OCI-LY7 (cell line): Measurements from ENCODE around the gene CHKA. TPM values are rescaled to one million over a fixed set of nuclear protein-coding genes. Genes with fewer than 3 reads are reported as not detected.

Experiments used
- BruUV-seq: library from RNA; stranded (reverse); fragments of 400-500 nt; replicated peaks from 2 replicates; lab custom pipeline; 2021; lab: Mats Ljungman, UMichigan
- CTCF ChIA-PET: fragments of 300-600 bp; sonication (Branson Sonifier 250); formaldehyde crosslinking; loops from one replicate; lab custom pipeline; 2022; ENCODE audit warnings: antibody characterized with exemption; ENCODE audit not compliant: unreplicated experiment; lab: Charles Lee
- POLR2A ChIA-PET: fragments of 300-600 bp; sonication (Branson Sonifier 250); formaldehyde crosslinking; loops from one replicate; lab custom pipeline; 2022; ENCODE audit warnings: antibody characterized with exemption; lab: Charles Lee
- DNase-seq: peaks from one replicate; pipeline ENCODE4 v3.0.0-alpha.2; 2015; ENCODE audit warnings: low spot score
- H2AFZ ChIP-seq: fragments of 200-600 bp; sonication (generic), shearing (Covaris generic); 2 replicates; pipeline ENCODE4 v1.6.1; 2014; ENCODE audit warnings: mild to moderate bottlenecking, antibody characterized with exemption, low read length, moderate library complexity
- H3K27ac ChIP-seq: fragments of 200-600 bp; sonication (generic); 2 replicates; pipeline ENCODE4 v1.5.1; 2014; ENCODE audit warnings: mixed run types, low read depth, mild to moderate bottlenecking, moderate library complexity, low read length, inconsistent platforms; ENCODE audit not compliant: poor library complexity, severe bottlenecking
- H3K36me3 ChIP-seq: fragments of 200-600 bp; sonication (generic); 2 replicates; pipeline ENCODE4 v1.6.1; 2014; ENCODE audit warnings: mild to moderate bottlenecking, antibody characterized with exemption, low read length, moderate library complexity, mixed read lengths; ENCODE audit not compliant: insufficient read depth
- H3K4me1 ChIP-seq: fragments of 200-600 bp; sonication (generic); 2 replicates; pipeline ENCODE4 v1.5.1; 2014; ENCODE audit warnings: mild to moderate bottlenecking, low read length; ENCODE audit not compliant: insufficient read depth, poor library complexity, severe bottlenecking
- H3K4me2 ChIP-seq: fragments of 200-600 bp; sonication (generic); 2 replicates; pipeline ENCODE4 v1.6.1; 2014; ENCODE audit warnings: mild to moderate bottlenecking, low read length
- H3K4me3 ChIP-seq: fragments of 200-600 bp; sonication (generic); 2 replicates; pipeline ENCODE4 v1.5.1; 2014; ENCODE audit warnings: mild to moderate bottlenecking, low read depth, low read length; ENCODE audit not compliant: poor library complexity, severe bottlenecking
- H3K79me2 ChIP-seq: fragments of 200-600 bp; sonication (generic); 2 replicates; pipeline ENCODE4 v1.6.1; 2016; ENCODE audit warnings: low read depth, mild to moderate bottlenecking, low read length, moderate library complexity, mixed read lengths; ENCODE audit not compliant: insufficient read depth
- H3K9me2 ChIP-seq: fragments of 200-600 bp; sonication (generic); 2 replicates; pipeline ENCODE4 v1.6.1; 2016; ENCODE audit warnings: mild to moderate bottlenecking, low read length, mixed read lengths; ENCODE audit not compliant: insufficient read depth
- H3K9me3 ChIP-seq: fragments of 200-600 bp; sonication (generic); 2 replicates; pipeline ENCODE4 v1.6.1; 2014; ENCODE audit warnings: mild to moderate bottlenecking, mixed run types, low read length, mixed read lengths
- H4K20me1 ChIP-seq: fragments of 200-600 bp; sonication (generic); 2 replicates; pipeline ENCODE4 v1.6.1; 2014; ENCODE audit warnings: mild to moderate bottlenecking, antibody characterized with exemption, low read length, moderate library complexity, mixed read lengths; ENCODE audit not compliant: insufficient read depth
- CTCF ChIP-seq: fragments of 200-600 bp; sonication (generic); conservative IDR thresholded peaks from 2 replicates; pipeline ENCODE4 v1.5.1; 2014; ENCODE audit warnings: mild to moderate bottlenecking, antibody characterized with exemption, low read length, moderate library complexity, mixed read lengths
- EZH2phosphoT487 ChIP-seq: fragments of 200-600 bp; sonication (generic); IDR thresholded peaks from 2 replicates; pipeline ENCODE4 v1.6.1; 2018; ENCODE audit warnings: low read depth, borderline replicate concordance, mild to moderate bottlenecking, mixed run types, antibody characterized with exemption, low read length, moderate library complexity, mixed read lengths
- intact Hi-C: fragments of 100-400 bp; cut with micrococcal nuclease; formaldehyde crosslinking; loops from one replicate; pipeline ENCODE4 v1.10.0; 2022; ENCODE audit not compliant: unreplicated experiment
- total RNA-seq, 2 experiments: library from RNA; depleted of rRNA in 1 of 2; stranded (reverse); fragments of >200 nt in 1 of 2; shearing (Covaris generic) in 1 of 2; gene quantifications; 2 replicates each; pipeline ENCODE4 v1.2.3, GENCODE V29; 2014 to 2022

The CHKA gene
- total RNA-seq, 2 experiments from 2014 or later: 36.1 to 47.2 TPM

- Histone ChIP-seq H3K9me3 (peaks cover 6% of the 10 kb centered on the region; the same call in 1 of the 2 replicates), H3K36me3 (peaks cover 22% of the 10 kb centered on the region), H3K27ac (peak overlapping the region; percentile 80), H4K20me1 (no peaks in the 10 kb centered on the region), H2AFZ (peak overlapping the region; percentile 44; the same call in 1 of the 2 replicates), H3K79me2 (peaks cover 71% of the 10 kb centered on the region), H3K4me2 (peak overlapping the region; percentile 91), H3K4me3 (peak overlapping the region; percentile 50), H3K4me1 (peaks cover 25% of the 10 kb centered on the region), H3K9me2 (no peaks in the 10 kb centered on the region)
- no peak for TF ChIP-seq EZH2phosphoT487
- no peak for TF ChIP-seq CTCF
- intact Hi-C loops: loop anchor here (2.0 kb wide), 1 partner anchor 19 kb away; no protein-coding TSS in a partner anchor
- no TSS peak for BruUV-seq
- POLR2A ChIA-PET: interaction anchor here (0.5 to 1.7 kb wide), 4 partner anchors 12 to 886 kb away, joined by 3 to 11 read pairs (median 5); no protein-coding TSS in a partner anchor
- CTCF ChIA-PET: no interaction called here
- peak; percentile 62 for DNase-seq
These were observed 21.4 kb downstream of the CHKA start for GRCh38 chr11:68099474-68100405.

DNA sequence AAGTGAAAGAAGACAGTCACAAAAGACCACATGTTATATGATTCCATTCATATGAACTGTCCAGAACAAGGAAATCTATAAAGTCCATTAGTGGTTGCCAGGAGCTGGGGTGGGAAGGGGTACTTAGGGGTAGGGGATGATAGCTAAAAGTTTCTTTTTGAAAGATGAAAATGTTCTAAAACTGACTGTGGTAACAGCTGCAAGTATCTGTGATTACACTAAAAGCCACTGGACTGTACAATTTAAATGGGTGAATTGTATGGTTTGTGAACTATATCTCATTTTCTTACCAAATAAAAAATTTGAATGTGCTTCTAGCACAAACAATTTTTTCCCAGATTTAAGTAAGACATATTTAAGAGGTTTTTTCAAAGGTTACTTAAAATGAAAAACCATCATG is 22.1 kb downstream of the CHKA start:
- ChIA-PET POLR2A (interaction anchor here (0.5 to 1.7 kb wide), 6 partner anchors 13 to 885 kb away, joined by 3 to 11 read pairs (median 4); no protein-coding TSS in a partner anchor), CTCF (no interaction called here)
- Histone ChIP-seq H3K4me3 (peak overlapping the region; percentile 50), H3K9me3 (peaks cover 6% of the 10 kb centered on the region; the same call in 1 of the 2 replicates), H4K20me1 (no peaks in the 10 kb centered on the region), H3K4me1 (peaks cover 25% of the 10 kb centered on the region), H3K36me3 (peaks cover 26% of the 10 kb centered on the region), H3K27ac (peak overlapping the region; percentile 80), H3K4me2 (peak overlapping the region; percentile 91), H2AFZ (peak overlapping the region; percentile 44; the same call in 1 of the 2 replicates), H3K9me2 (no peaks in the 10 kb centered on the region), H3K79me2 (peaks cover 69% of the 10 kb centered on the region)
- DNase-seq: peak; percentile 32
- no peak for TF ChIP-seq EZH2phosphoT487
- TF ChIP-seq CTCF: no peak
- intact Hi-C loops: loop anchor here (2.0 kb wide), 1 partner anchor 20 kb away; no protein-coding TSS in a partner anchor
- BruUV-seq: no TSS peak
